Left lung (tissue), 10 donors: ENCODE results near the gene MYO18A. TPM values are rescaled to one million over a fixed set of nuclear protein-coding genes. Genes with fewer than 3 reads are reported as not detected.
"Not testable (repeated sequence)": the region's sequence is repeated elsewhere in the genome, so short reads cannot be mapped to it uniquely, and the experiment has no call there.

ENCODE experiments used
- ATAC-seq: fragments of 200-7000 bp; cut with Tn5 transposase; one replicate; pipeline ENCODE4 v1.9.1; 2020; ENCODE audit warnings: moderate library complexity
- DNase-seq, 4 donors: peaks; one replicate each; pipeline ENCODE4 v3.0.0-alpha.2; 2013 to 2020
- H3K27ac ChIP-seq, 2 donors: fragments of 200-600 bp; sonication (generic) in 1 of 2; one replicate each; pipeline versions ENCODE4 v1.5.0 to v1.8.0; 2020 to 2021
- H3K27me3 ChIP-seq, 2 donors: fragments of 200-600 bp; sonication (generic) in 1 of 2; one replicate each; pipeline versions ENCODE4 v1.5.0 to v1.8.0; 2020 to 2021
- H3K36me3 ChIP-seq, 2 donors: fragments of 200-600 bp; sonication (generic) in 1 of 2; one replicate each; pipeline versions ENCODE4 v1.5.0 to v1.8.0; 2020 to 2021
- H3K4me1 ChIP-seq, 2 donors: fragments of 200-600 bp; one replicate each; pipeline ENCODE4 v1.8.0; 2021
- H3K4me3 ChIP-seq, 2 donors: fragments of 200-600 bp; sonication (generic) in 1 of 2; one replicate each; pipeline versions ENCODE4 v1.5.0 to v1.8.0; 2020 to 2021; ENCODE audit warnings: mild to moderate bottlenecking in 1 of 2
- H3K9me3 ChIP-seq, 2 donors: fragments of 200-600 bp; sonication (generic) in 1 of 2; one replicate each; pipeline versions ENCODE4 v1.5.0 to v1.8.0; 2020 to 2021
- intact Hi-C, 2 donors: fragments of 100-400 bp; cut with DNase I; formaldehyde crosslinking; loops; one replicate each; pipeline versions ENCODE4 v1.11.2 to v1.14.2; 2022
- polyA plus RNA-seq, 6 donors: library from polyadenylated mRNA; unstranded; fragments of 120-200 nt; gene quantifications; one replicate each; pipeline ENCODE4 v1.2.1, GENCODE V29; 2013; ENCODE audit not compliant: insufficient read length in 6 of 6
- total RNA-seq, 2 donors: library from RNA; stranded (reverse); fragmentation: NEBNext Ultra II Directional; extraction: Animal tissue kit (Norgen Biotek cat#: 25700); gene quantifications; one replicate each; pipeline ENCODE4 v1.2.1, GENCODE V29; 2021
- TF ChIP-seq, protein P1 (sequence below), 2 donors: fragments of 200-600 bp; sonication (generic) in 1 of 2; IDR thresholded peaks; one replicate each; pipeline versions ENCODE4 v1.5.0 to v1.8.0; 2021; ENCODE audit warnings: antibody characterized with exemption in 2 of 2
- donor health status: DM: no; HTN: yes; CAD: no.
- donor health status: DM: no; HTN: no; CAD: no.

The MYO18A gene
- total and polyA plus RNA-seq, 8 donors: 37.0 to 58.3 (median 40.4) TPM

DNA sequence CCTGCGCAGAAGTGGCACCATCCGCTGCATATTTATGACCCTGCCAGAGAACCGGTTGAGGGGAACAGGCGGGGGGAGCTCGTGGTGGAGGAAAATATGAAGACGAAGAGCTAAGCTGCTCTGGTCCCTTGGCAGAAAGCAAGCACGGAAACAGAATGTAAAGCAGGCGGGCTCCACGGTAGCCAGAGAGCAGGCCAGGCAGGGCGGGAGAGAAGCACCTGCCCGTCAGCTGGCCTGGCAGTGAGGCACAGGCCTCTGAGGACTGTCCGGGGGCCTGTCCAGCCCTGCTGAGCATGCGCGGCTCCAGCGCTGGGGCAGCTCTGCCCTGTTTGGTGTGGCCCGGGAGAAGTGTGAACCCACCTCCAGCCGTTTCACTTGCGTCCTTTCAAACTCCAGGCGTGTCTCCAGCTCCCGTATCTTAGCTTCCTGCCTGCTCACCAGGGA is 90.6 kb downstream of the MYO18A start:
- peaks cover 0 to 100% of the 10 kb centered on the region in 2 donors for H3K36me3 ChIP-seq
- no peak overlapping the region for H3K27ac ChIP-seq
- no peak overlapping the region for H3K4me3 ChIP-seq
- intact Hi-C loops: no loop called here
- TF ChIP-seq, protein P1, sequence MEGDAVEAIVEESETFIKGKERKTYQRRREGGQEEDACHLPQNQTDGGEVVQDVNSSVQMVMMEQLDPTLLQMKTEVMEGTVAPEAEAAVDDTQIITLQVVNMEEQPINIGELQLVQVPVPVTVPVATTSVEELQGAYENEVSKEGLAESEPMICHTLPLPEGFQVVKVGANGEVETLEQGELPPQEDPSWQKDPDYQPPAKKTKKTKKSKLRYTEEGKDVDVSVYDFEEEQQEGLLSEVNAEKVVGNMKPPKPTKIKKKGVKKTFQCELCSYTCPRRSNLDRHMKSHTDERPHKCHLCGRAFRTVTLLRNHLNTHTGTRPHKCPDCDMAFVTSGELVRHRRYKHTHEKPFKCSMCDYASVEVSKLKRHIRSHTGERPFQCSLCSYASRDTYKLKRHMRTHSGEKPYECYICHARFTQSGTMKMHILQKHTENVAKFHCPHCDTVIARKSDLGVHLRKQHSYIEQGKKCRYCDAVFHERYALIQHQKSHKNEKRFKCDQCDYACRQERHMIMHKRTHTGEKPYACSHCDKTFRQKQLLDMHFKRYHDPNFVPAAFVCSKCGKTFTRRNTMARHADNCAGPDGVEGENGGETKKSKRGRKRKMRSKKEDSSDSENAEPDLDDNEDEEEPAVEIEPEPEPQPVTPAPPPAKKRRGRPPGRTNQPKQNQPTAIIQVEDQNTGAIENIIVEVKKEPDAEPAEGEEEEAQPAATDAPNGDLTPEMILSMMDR (IDR thresholded peaks at IDR 0.05): no peak
- DNase-seq: peak in 1 of 4 donors; percentile 77
- ATAC-seq: no peak
- H3K9me3 ChIP-seq: no peaks in the 10 kb centered on the region
- no peaks in the 10 kb centered on the region for H3K4me1 ChIP-seq
- no peaks in the 10 kb centered on the region for H3K27me3 ChIP-seq

DNA sequence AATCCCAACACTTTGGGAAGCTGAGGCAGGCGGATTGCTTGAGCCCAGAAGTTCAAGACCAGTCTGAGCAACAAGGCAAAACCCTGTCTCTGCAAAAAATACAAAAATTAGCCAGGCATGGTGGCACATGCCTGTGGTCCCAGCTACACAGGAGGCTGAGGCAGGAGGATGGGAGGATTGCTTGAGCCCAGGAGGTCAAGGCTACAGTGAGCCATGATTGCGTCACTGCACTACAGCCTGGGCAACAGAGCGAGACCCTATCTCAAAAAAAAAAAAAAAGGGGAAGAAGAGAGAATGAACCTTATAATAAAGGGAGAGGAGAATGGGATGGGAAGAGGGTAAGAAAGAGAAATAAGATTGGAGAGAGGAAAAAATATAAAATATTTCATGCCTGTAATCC is 91.4 kb downstream of the MYO18A start:
- H3K4me3 ChIP-seq, intact Hi-C loops, ATAC-seq, DNase-seq, H3K27me3 ChIP-seq, H3K27ac ChIP-seq, H3K4me1 ChIP-seq, H3K9me3 ChIP-seq: not testable (repeated sequence)
- H3K36me3 ChIP-seq: peaks cover 0 to 100% of the 10 kb centered on the region in 2 donors

DNA sequence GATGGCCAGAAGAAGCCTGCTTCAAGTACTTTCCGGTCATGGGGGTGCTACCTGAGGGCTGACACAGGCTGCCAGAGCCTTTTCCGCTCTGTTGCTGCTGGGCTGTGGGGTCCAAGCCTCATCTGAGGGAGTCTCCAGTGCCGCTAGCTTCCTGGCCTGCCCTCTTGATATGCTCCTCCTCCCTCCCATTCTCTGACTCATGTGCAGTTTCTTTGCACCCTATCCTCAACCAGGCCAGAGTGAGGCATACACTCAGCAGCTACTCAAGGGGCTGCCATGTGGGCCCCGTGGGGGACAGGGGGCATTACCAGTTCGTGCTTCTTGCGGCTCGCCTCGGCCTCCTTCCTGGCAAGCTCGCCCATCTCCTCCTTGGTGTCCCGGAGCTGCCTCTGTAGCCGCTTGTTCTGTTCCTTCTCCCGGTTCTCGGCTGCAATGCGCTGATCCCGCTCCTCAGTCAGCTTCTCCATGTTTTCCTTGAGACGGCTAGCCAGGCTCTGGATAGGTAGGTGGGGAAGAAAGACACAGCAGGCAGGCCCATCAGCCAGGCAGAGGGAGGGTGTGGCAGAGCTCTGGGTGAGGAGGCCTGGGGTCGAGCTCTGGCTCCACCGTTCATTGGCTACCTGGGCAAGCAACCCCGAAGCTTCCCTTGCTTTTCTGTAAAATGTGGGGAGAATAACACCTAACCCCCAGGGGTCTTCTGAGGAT is 93.4 kb downstream of the MYO18A start:
- Histone ChIP-seq H3K4me3 (no peak overlapping the region), H3K27ac (no peak overlapping the region), H3K9me3 (no peaks in the 10 kb centered on the region), H3K27me3 (no peaks in the 10 kb centered on the region), H3K4me1 (no peaks in the 10 kb centered on the region), H3K36me3 (peaks cover 0 to 98% of the 10 kb centered on the region in 2 donors)
- TF ChIP-seq, protein P1 (IDR thresholded peaks at IDR 0.05): no peak
- ATAC-seq: no peak
- DNase-seq: no peak
- intact Hi-C loops: no loop called here

DNA sequence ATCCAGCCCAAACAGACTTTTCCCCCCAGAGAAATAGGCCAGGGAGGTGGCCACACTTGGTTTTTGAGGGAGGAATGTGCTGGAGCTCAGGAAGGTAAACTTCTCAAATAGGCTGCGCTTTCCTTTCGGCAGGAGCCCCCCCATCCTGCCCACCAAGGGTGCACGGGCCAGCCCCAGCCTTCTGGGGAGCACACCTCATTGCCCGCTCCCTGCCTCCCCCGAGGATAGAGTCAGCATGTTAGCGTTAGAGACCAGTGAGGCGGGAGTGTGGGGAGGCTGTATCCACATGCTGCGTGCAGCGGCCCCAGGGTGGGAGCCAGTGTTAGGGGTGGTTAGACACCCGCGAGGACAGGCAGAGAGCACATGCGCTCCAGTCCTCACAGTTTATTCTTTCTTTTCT is 95.0 kb downstream of the MYO18A start:
- H3K4me1 ChIP-seq: no peaks in the 10 kb centered on the region
- ATAC-seq (no peak), DNase-seq (no peak)
- no peak overlapping the region for H3K4me3 ChIP-seq
- no peaks in the 10 kb centered on the region for H3K27me3 ChIP-seq
- H3K36me3 ChIP-seq: peaks cover 0 to 98% of the 10 kb centered on the region in 2 donors
- no peaks in the 10 kb centered on the region for H3K9me3 ChIP-seq
- intact Hi-C loops: no loop called here
- TF ChIP-seq, protein P1 (IDR thresholded peaks at IDR 0.05): no peak
- no peak overlapping the region for H3K27ac ChIP-seq

DNA sequence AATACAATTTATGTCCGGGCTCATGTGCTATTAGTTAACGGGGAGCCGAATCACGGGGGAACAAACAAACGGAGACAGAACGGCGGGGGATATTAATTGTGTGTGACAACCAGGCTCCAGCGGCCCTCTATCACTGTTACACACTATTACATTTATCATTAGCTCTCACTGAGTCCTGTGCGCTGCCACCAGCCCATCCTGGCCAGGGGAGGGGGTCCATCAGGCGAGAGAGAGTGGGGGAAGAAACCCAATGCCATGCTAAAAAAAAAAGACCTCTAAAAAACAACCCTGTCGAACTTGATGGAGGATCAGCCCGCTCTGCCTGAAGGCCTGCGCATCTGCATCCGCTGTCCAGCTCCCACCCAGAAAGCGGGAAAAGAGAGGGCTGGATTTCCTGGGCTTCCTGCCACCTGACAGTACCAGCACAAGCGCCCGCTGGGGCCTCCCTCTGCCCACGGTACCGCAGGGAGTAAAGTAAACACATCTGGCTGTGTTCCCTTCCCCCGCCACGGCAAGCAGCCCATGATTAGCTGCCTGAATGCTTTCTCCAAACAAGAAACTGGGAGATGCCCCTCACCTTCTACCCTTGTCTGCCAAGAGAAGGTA is 95.6 kb downstream of the MYO18A start:
- no peak overlapping the region for H3K4me3 ChIP-seq
- TF ChIP-seq, protein P1 (IDR thresholded peaks at IDR 0.05): no peak
- intact Hi-C loops: no loop called here
- peaks cover 0 to 98% of the 10 kb centered on the region in 2 donors for H3K36me3 ChIP-seq
- DNase-seq: peak in 1 of 4 donors; percentile 20
- no peak for ATAC-seq
- no peaks in the 10 kb centered on the region for H3K4me1 ChIP-seq
- no peaks in the 10 kb centered on the region for H3K9me3 ChIP-seq
- no peaks in the 10 kb centered on the region for H3K27me3 ChIP-seq
- no peak overlapping the region for H3K27ac ChIP-seq
